ENCODE measurements around the gene PPP2R5D.

- no peak for TF ChIP-seq ELF4 (CRISPR knock-in tag; IDR thresholded peaks at IDR 0.05; ENCODE audit: low read depth)
- TF ChIP-seq TEAD4 (CRISPR knock-in tag; IDR thresholded peaks at IDR 0.05), result no peak
- TF ChIP-seq CTCF (IDR thresholded peaks at IDR 0.05), result no peak
- no peak for TF ChIP-seq ZNF121 (CRISPR knock-in tag; IDR thresholded peaks at IDR 0.05)
- no peak for TF ChIP-seq ZNF138 (CRISPR knock-in tag; conservative IDR thresholded peaks at IDR 0.05)
- no peak for TF ChIP-seq SMAD3 (CRISPR knock-in tag; IDR thresholded peaks at IDR 0.05; ENCODE audit: borderline replicate concordance)
- no peak for TF ChIP-seq SP1 (CRISPR knock-in tag; conservative IDR thresholded peaks at IDR 0.05)
- no peak for TF ChIP-seq NFE2L1 (CRISPR knock-in tag; IDR thresholded peaks at IDR 0.05)
- TF ChIP-seq ATF6 (CRISPR knock-in tag; IDR thresholded peaks at IDR 0.05), result no peak
- TF ChIP-seq CREM (CRISPR knock-in tag; IDR thresholded peaks at IDR 0.05), result no peak
- no peak for TF ChIP-seq MAX (CRISPR knock-in tag; IDR thresholded peaks at IDR 0.05)
- TF ChIP-seq CBFB (CRISPR knock-in tag; IDR thresholded peaks at IDR 0.05; ENCODE audit: low read depth), result no peak
Observed at GRCh38 chr6:43055966-43056365, 71.6 kb downstream of the PPP2R5D start.

Measured in WTC11 (cell line).